Stimulated activated CD8-positive, alpha-beta memory T cell treated with anti-CD3 and anti-CD28 coated beads, Interleukin-7, amount 100 ng/mL, for 24 hours (primary cell): Measurements from ENCODE around the gene SPATA21.

Experiments used
- DNase-seq: peaks from one replicate; pipeline ENCODE4 v3.0.0-alpha.2; 2020; ENCODE audit warnings: low read depth

The SPATA21 gene

GRCh38 chr1:16418823-16419425 lies 18.3 kb downstream of the SPATA21 start:
- no peak for DNase-seq

GRCh38 chr1:16413191-16413590 lies 24.0 kb downstream of the SPATA21 start:
- no peak for DNase-seq

GRCh38 chr1:16410803-16411202 lies 26.4 kb downstream of the SPATA21 start:
- DNase-seq, result no peak

GRCh38 chr1:16409536-16410152 lies 27.6 kb downstream of the SPATA21 start:
- DNase-seq, result no peak

GRCh38 chr1:16406868-16407267 lies 30.4 kb downstream of the SPATA21 start:
- no peak for DNase-seq

- DNase-seq, result no peak
Observed at GRCh38 chr1:16405441-16405840, 31.8 kb downstream of the SPATA21 start.

- no peak for DNase-seq
Observed at GRCh38 chr1:16402742-16403141, 34.5 kb downstream of the SPATA21 start.

- no peak for DNase-seq
Observed at GRCh38 chr1:16398371-16398953, 38.8 kb downstream of the SPATA21 start.

GRCh38 chr1:16397120-16397519 lies 40.1 kb downstream of the SPATA21 start:
- DNase-seq, result no peak

GRCh38 chr1:16396591-16396990 lies 40.6 kb downstream of the SPATA21 start:
- DNase-seq, result no peak

- no peak for DNase-seq
Observed at GRCh38 chr1:16394977-16395376, 42.2 kb downstream of the SPATA21 start.

GRCh38 chr1:16393570-16394521 lies 43.4 kb downstream of the SPATA21 start:
- DNase-seq, result no peak

GRCh38 chr1:16392740-16393569 lies 44.3 kb downstream of the SPATA21 start:
- DNase-seq, result no peak

GRCh38 chr1:16391411-16391810 lies 45.8 kb downstream of the SPATA21 start:
- DNase-seq, result no peak

GRCh38 chr1:16387201-16388188 lies 49.7 kb downstream of the SPATA21 start:
- DNase-seq, result no peak

- no peak for DNase-seq
Observed at GRCh38 chr1:16386454-16387113, 50.6 kb downstream of the SPATA21 start.

- no peak for DNase-seq
Observed at GRCh38 chr1:16385659-16386453, 51.4 kb downstream of the SPATA21 start.

GRCh38 chr1:16383888-16384287 lies 53.3 kb downstream of the SPATA21 start:
- no peak for DNase-seq

GRCh38 chr1:16380868-16381267 lies 56.4 kb downstream of the SPATA21 start:
- no peak for DNase-seq
